HFFc6 (cell line): ENCODE measurements around the gene WDR48. TPM values are rescaled to one million over a fixed set of nuclear protein-coding genes. Genes with fewer than 3 reads are reported as not detected.

Source experiments
- DNase-seq: peaks from one replicate; pipeline ENCODE4 v3.0.0-alpha.2; 2018
- H3K27ac Mint-ChIP-seq: 2 replicates; pipeline ENCODE4 v1.8.0; 2020; ENCODE audit warnings: mild to moderate bottlenecking, mixed read lengths
- H3K27me3 Mint-ChIP-seq: 2 replicates; pipeline ENCODE4 v1.8.0; 2021; ENCODE audit warnings: mild to moderate bottlenecking, moderate library complexity, mixed read lengths; ENCODE audit not compliant: insufficient read depth
- H3K36me3 Mint-ChIP-seq: 2 replicates; pipeline ENCODE4 v1.8.0; 2021; ENCODE audit warnings: low read depth, mixed read lengths
- H3K4me1 Mint-ChIP-seq: 2 replicates; pipeline ENCODE4 v1.8.0; 2020; ENCODE audit warnings: low read depth, mixed read lengths
- H3K4me3 Mint-ChIP-seq: 2 replicates; pipeline ENCODE4 v1.8.0; 2020; ENCODE audit warnings: mild to moderate bottlenecking, moderate library complexity, mixed read lengths
- H3K9me3 Mint-ChIP-seq: 2 replicates; pipeline ENCODE4 v1.8.0; 2020; ENCODE audit warnings: mild to moderate bottlenecking, mixed read lengths
- CTCF ChIP-seq: fragments of 200-600 bp; sonication (generic); IDR thresholded peaks from 2 replicates; pipeline ENCODE4 v1.5.0; 2021; ENCODE audit warnings: antibody characterized with exemption, mild to moderate bottlenecking
- microRNA-seq: library from miRNA; unstranded; fragments of <30 nt; microRNA quantifications from one replicate; pipeline ENCODE4, GENCODE V29; 2019
- total RNA-seq, 6 experiments: library from RNA; stranded (reverse); fragmentation: NEBNext Ultra II Directional; extraction: Animal tissue kit (Norgen Biotek cat#: 25700); gene quantifications; 2 replicates in 1 of 6; 3 replicates in 5 of 6; pipeline ENCODE4 v1.2.3, GENCODE V29; 2021

WDR48 gene
- total RNA-seq, 6 experiments from 2014 or later: 25.7 to 29.1 (median 28.1) TPM

GRCh38 chr3:39146083-39146501 is 94.3 kb downstream of the WDR48 start:
- Mint-ChIP-seq H3K27ac (peak overlapping the region; percentile 98), H3K4me1 (peaks cover 76% of the 10 kb centered on the region), H3K9me3 (no peaks in the 10 kb centered on the region), H3K4me3 (peak overlapping the region; percentile 51; the same call in 1 of the 2 replicates), H3K27me3 (peaks cover 9% of the 10 kb centered on the region), H3K36me3 (peaks cover 11% of the 10 kb centered on the region)
- no peak for DNase-seq
- no peak for TF ChIP-seq CTCF

Small RNAs within 50 kb of the gene (microRNA-seq; reads per million reads assigned to microRNA genes)
- not detected for gene MIR6822

Other genes starting within 250 kb of the WDR48 start
- not detected for gene SCN10A, start 235.8 kb upstream of the WDR48 start, total RNA-seq
- gene SCN11A, start 72 bp upstream of the WDR48 start, total RNA-seq: not detected
- gene GORASP1, start 55.6 kb downstream of the WDR48 start, total RNA-seq: 10 to 100 TPM; 42.7 to 52.1 (median 47.0) TPM
- 1 to 10 TPM in 5 of 6 experiments, under 1 TPM in 1; 0.91 to 2.2 (median 1.8) TPM for gene TTC21A, start 55.7 kb downstream of the WDR48 start, total RNA-seq
- 10 to 100 TPM; 10.5 to 18.2 (median 12.5) TPM for gene CSRNP1, start 101.6 kb downstream of the WDR48 start, total RNA-seq
- not detected for gene XIRP1, start 140.6 kb downstream of the WDR48 start, total RNA-seq
- not detected for gene CX3CR1, start 228.0 kb downstream of the WDR48 start, total RNA-seq